Activated naive CD4-positive, alpha-beta T cell (primary cell): ENCODE measurements around the gene GPR156.
"Not testable (repeated sequence)": the region's sequence is repeated elsewhere in the genome, so short reads cannot be mapped to it uniquely, and the experiment has no call there.

Experiments
- DNase-seq, 4 experiments: peaks; one replicate each; lab custom pipeline; 2025; lab: John Stamatoyannopoulos, UW

GPR156 gene

DNA sequence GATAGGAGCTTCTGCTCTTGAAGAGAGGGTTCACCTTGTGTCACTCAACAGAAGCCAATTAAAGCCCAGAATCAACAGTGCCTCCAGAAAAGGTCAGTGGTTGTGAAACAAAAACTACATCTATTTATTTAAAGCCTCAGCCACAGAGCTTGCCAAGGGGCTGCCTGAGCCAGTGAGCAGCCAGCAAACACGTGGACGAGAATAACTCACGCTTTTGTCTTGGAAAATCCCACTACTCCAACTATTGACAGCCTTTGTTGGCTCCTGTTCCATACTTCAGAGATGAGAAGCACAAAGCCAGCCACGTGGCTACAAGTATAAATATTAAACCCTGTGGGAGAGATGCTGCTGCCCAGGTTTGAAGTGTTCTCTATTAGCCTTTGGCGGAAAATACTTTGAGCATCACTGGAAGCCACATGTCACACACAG lies 10.3 kb downstream of the GPR156 start:
- DNase-seq = no peak

DNA sequence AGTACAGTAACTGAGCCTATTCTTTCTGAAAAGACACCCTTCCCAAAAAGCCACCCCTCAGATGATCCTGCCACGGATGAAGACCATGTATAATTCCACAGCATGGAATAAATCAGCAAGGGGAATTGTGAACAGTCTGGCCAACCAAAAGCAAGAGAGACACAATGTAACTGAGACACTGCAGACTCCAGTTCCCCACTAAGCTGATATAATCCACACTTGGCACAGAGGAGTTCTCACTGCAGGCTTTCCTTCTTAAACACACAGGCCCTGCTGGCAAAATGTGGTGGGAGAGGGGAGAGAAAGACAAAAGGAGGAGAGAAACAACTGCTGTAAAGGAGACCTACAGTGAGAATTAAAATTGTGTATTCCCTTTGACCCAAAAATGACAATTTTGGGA lies 12.7 kb downstream of the GPR156 start:
- no peak for DNase-seq

DNA sequence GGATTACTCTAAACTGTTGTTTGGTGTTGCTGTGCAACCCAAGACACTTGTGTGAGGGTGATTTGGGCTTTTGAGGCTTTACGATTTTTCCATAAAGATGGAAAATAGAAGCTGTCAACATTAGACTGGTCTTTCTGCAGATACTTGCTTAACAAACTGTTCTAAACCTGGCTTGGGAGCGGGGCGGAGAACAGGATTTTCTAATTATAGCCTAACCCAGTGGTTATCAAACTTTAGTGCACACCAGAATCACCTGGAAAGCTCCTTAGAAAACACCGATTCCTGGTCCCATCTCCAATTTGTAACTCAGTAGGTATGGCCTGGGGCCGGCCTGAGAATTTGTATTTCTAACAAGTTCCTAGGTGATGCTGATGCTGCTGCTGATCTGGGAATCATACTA lies 19.0 kb downstream of the GPR156 start:
- DNase-seq = no peak

DNA sequence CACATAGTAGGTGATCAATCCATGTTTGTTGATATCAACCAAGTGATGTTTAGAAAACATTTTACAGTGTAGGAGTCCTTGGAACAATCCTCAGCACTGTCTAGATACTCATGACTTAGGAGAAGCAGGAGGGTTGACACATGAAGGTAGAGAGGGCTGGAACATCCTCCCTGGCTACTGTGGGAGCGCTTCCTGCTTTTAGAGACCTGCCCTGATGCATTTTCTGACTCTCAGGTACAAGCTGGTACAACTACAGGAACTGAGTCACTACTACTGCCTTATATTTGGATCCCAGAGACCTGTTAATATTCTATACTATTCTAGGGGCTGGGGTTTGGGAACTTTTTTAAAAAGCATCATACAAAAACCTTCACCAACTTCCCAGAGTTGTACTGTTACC lies 20.1 kb downstream of the GPR156 start:
- no peak for DNase-seq

DNA sequence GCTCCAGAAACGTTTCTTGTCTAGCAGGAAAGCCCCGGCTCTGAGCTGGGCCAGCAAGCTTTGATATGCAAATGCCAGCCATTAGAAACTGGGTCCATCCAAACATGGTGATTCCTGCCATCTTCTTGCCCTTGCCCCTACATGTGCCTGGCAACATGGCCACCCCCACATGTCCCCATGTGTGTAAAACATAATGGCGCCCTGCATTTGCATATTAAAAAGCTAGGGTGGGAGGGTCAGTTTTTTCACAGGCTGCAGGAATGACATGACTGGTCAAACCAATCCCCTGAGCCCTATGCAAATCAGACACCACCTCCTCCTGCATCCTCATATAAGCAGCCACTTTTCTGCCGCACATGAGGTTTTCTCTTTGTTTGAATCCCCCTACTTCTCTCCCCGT lies 21.2 kb downstream of the GPR156 start:
- no peak for DNase-seq

- DNase-seq = no peak
These were observed 27.0 kb downstream of the GPR156 start for GRCh38 chr3:120258009-120258408.

DNA sequence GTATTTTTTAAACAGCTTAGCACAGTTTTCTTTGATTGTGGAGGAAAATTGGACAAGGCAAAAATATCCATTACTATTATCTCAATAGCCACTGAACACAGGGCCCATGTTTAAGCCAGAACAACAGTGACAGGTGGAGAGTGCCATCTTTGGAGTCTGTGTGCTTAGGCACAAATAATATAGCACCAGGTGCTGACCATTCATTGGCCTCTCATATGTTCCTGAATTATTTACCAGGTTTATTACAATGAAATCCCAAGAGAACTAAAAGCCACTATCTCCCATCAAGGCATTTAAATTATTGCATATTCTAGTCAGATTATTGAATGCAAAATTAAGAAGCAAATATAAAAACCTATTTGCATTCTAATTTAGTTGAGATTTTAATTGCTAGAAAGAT lies 39.6 kb downstream of the GPR156 start:
- no peak for DNase-seq

DNA sequence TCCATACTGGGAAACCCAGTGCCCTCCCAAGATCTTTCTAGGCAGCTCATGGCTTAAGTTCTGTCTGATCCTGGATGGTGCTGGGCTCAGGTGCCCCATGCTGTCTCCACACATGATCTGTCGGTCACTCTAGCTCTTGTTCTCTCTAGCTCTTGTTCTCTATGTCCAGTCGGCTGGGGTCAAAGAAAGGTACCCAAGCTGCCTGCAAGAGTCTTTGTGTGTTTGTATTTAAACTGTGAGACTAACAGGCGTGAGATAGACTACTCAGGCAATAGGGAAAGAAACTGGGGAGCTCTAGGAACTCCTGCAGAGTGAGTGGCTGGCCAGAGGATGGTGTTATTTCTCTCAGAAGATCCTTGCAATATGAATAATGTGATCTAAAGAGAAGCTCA lies 40.2 kb downstream of the GPR156 start:
- DNase-seq = no peak

DNA sequence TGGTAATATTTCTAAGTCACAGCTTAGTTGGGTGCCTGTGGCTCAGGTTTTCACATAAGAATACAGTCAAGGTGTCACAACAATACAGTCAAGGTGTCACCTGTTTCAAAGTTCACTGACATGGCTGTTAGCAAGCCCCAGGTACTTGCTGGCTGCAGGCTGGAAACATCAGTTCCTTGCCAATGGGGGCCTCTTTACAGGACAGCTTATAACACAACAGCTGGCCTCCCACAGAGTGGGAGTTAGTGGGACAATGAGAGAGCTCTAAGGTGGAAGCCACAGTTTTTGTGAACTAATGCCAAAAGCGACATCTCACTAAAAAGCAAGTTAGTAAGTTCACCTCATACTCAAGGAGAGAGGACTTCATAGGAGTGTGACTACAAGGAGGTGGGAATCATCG lies 45.4 kb downstream of the GPR156 start:
- no peak for DNase-seq

GRCh38 chr3:120227710-120228347 lies 57.2 kb downstream of the GPR156 start:
- DNase-seq = no peak

DNA sequence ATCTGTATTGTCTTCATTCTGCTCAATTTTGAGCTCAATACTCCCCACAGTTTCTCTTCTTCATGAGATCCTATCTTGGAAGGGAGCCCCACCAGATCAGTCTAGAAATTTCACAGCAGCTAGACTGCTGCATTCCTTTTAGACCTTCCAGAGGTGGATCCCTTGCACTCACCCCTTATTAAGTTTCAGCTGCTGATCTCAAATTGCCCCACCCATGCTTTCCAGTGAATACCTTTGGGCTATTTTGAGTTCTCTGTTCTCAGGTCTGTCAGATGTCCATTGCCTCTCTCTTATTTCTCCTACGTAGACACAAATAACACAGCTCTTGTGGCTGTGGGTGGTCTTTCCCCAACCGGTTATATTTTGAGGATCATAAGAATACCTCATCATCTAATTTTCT lies 60.8 kb downstream of the GPR156 start:
- DNase-seq = no peak

- DNase-seq = no peak
These were observed 66.0 kb downstream of the GPR156 start for GRCh38 chr3:120218981-120219380.

DNA sequence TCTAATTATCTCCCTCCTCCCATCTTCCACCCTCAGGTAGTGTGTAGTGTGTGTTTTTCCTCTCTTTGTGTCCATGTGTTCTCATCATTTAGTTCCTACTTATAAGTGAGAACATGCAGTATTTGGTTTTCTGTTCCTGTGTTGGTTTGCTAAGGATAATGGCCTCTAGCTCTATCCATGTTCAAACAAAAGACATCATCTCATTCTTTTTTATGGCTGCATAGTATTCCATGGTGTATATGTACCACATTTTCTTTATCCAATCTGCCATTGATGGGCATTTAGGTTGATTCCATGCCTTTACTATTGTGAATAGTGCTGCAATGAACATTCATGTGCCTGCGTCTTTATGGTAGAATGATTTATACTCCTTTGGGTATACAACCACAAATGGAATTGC lies 68.4 kb downstream of the GPR156 start:
- DNase-seq = not testable (repeated sequence)

- no peak for DNase-seq
These were observed 70.8 kb downstream of the GPR156 start for GRCh38 chr3:120214176-120214575.

DNA sequence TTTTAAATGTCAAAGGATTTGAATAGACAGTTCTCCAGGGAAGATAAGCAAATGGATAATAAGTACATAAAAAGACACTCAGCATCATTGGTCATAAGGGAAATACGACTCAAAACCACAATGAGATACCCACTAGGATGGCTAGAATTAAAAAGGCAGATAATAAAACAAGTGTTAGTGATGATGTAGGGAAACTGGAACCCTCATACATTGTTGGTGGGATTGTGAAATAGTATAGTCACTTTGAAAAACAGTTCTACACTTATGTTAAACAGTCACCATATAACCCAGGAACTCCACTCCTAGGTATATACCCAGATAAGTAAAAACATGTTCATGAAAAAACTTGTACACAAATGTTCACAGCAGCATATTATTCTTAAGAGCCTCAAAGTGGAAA lies 72.5 kb downstream of the GPR156 start:
- no peak for DNase-seq

DNA sequence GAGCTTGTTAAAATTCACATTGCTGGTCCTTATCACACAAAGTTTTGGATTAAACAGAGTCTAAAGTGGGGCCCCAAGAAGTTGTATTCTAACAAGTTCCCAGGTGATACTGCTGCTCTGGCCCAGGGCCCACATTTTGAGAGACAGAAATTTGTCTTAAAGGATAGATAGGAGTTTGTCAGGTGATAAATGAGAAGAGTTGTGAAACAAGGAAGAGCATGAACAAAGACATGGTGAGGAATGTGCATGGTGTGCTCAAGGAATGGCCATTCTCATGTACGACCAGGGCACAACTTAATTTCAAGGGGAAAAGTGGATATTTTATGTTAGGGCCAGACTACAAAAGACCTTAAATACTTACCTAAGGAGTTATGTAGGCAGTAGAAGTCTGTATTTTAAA lies 75.6 kb downstream of the GPR156 start:
- DNase-seq = no peak

GRCh38 chr3:120204338-120204737 lies 80.7 kb downstream of the GPR156 start:
- no peak for DNase-seq

DNA sequence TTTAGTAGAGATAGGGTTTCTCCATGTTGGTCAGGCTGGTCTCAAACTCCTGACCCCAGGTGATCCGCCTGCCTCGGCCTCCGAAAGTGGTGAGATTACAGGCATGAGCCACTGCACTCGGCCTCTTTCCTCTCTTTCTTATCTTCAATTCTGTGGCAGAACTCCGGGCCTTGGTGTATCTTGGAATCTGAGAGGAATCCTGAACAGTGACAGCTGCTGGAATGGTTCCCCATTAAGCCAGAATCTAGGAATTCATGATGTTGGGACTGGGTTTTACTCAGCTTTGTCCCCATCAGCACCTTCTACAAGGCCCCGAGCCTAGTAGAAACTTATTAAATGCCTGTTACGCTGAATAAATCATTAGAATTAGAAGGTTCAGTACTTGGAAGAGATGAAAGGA lies 81.4 kb downstream of the GPR156 start:
- DNase-seq = no peak

DNA sequence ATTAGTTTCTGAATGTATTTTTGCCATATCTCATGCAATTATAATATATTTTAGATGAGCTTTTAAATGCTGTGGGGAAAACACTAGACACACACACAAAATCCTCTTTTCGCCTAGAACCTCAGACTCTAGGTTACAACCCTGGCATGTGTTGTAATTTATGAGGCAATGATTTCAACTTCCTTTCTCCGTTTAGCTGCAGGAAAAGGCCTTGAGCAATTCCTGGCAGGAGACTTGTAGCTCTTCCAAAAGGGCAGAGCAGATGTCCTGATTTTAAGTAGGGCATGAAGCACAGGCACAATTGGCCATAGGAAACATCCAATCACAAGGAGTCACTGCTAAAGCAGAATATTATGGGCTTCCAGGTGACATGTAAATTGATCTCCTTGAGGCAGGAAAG lies 82.0 kb downstream of the GPR156 start:
- no peak for DNase-seq

- DNase-seq = no peak
These were observed 82.7 kb downstream of the GPR156 start for GRCh38 chr3:120202363-120202762.

- DNase-seq = no peak
These were observed 84.4 kb downstream of the GPR156 start for GRCh38 chr3:120200493-120201235.

GRCh38 chr3:120198305-120198878 lies 86.6 kb downstream of the GPR156 start:
- no peak for DNase-seq

- DNase-seq = no peak
These were observed 88.2 kb downstream of the GPR156 start for GRCh38 chr3:120196812-120197211.

DNA sequence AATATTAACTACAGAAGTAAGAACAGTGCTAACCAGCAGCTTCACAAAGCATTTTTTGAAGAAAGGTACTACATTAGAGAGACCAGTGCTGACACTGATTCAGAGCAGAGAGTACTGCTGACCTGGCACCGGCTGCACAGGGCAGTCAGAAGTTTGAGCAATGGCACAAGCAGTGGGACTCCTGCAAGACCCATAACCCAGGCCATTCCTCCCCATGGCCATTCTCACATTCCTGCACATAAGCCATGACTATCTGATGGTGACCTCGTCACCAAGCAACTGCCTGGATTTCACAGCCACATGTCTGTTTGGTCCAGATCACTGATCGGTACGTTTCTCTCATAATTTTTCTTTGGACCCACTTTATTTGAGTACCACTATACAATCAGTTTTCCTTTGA lies 88.7 kb downstream of the GPR156 start:
- no peak for DNase-seq
